Astrocyte (in vitro differentiated cells and primary cell): Measurements from ENCODE around the gene NECTIN4. TPM values are rescaled to one million over a fixed set of nuclear protein-coding genes. Genes with fewer than 3 reads are reported as not detected.
"Not testable (repeated sequence)": the region's sequence is repeated elsewhere in the genome, so short reads cannot be mapped to it uniquely, and the experiment has no call there.

Source experiments
- DNase-seq: peaks from one replicate; pipeline ENCODE4 v3.0.0-alpha.2; 2010; ENCODE audit warnings: low read depth
- FAIRE-seq: peaks from 2 replicates; lab custom pipeline; 2011; peaks lifted over from hg19 to GRCh38; lab: Jason Lieb, UNC
- H2AFZ ChIP-seq: 2 replicates; pipeline ENCODE4 v1.6.0; 2012; ENCODE audit warnings: low read depth, low read length, inconsistent platforms
- H3K27ac ChIP-seq: 2 replicates; pipeline ENCODE4 v1.5.1; 2011; ENCODE audit warnings: low read depth, low read length, inconsistent platforms
- H3K27me3 ChIP-seq: 2 replicates; pipeline ENCODE4 v1.6.0; 2011; ENCODE audit warnings: low read length, inconsistent platforms; ENCODE audit not compliant: insufficient read depth
- H3K36me3 ChIP-seq: 2 replicates; pipeline ENCODE4 v1.5.1; 2011; ENCODE audit warnings: low read length, inconsistent platforms; ENCODE audit not compliant: insufficient read depth
- H3K4me1 ChIP-seq: 2 replicates; pipeline ENCODE4 v1.5.1; 2011; ENCODE audit warnings: low read length, inconsistent platforms; ENCODE audit not compliant: insufficient read depth
- H3K4me2 ChIP-seq: 2 replicates; pipeline ENCODE4 v1.6.0; 2012; ENCODE audit warnings: low read length, inconsistent platforms
- H3K4me3 ChIP-seq: 2 replicates; pipeline ENCODE4 v1.5.1; 2011; ENCODE audit warnings: low read depth, mild to moderate bottlenecking, low read length, inconsistent platforms; ENCODE audit not compliant: insufficient read depth
- H3K79me2 ChIP-seq: 2 replicates; pipeline ENCODE4 v1.6.0; 2012; ENCODE audit warnings: mild to moderate bottlenecking, low read length, inconsistent platforms; ENCODE audit not compliant: insufficient read depth
- H3K9ac ChIP-seq: 2 replicates; pipeline ENCODE4 v1.6.0; 2012; ENCODE audit warnings: mild to moderate bottlenecking, low read length, inconsistent platforms
- H3K9me3 ChIP-seq: 2 replicates; pipeline ENCODE4 v1.5.1; 2012; ENCODE audit warnings: low read depth, mild to moderate bottlenecking, low read length, inconsistent platforms; ENCODE audit not compliant: insufficient read depth
- H4K20me1 ChIP-seq: 2 replicates; pipeline ENCODE4 v1.6.0; 2012; ENCODE audit warnings: low read length, inconsistent platforms; ENCODE audit not compliant: insufficient read depth
- H3K27ac Mint-ChIP-seq: one replicate; pipeline ENCODE4 v1.8.0; 2021; ENCODE audit warnings: mild to moderate bottlenecking, mixed read lengths; ENCODE audit not compliant: unreplicated experiment
- H3K27me3 Mint-ChIP-seq: one replicate; pipeline ENCODE4 v1.8.0; 2021; ENCODE audit warnings: low read depth, mixed read lengths; ENCODE audit not compliant: unreplicated experiment
- H3K36me3 Mint-ChIP-seq: one replicate; pipeline ENCODE4 v1.8.0; 2021; ENCODE audit warnings: low read depth, mixed read lengths; ENCODE audit not compliant: unreplicated experiment
- H3K4me1 Mint-ChIP-seq: one replicate; pipeline ENCODE4 v1.8.0; 2021; ENCODE audit warnings: low read depth, mixed read lengths; ENCODE audit not compliant: unreplicated experiment
- H3K4me3 Mint-ChIP-seq: one replicate; pipeline ENCODE4 v1.8.0; 2021; ENCODE audit warnings: mild to moderate bottlenecking, moderate library complexity, mixed read lengths; ENCODE audit not compliant: unreplicated experiment
- H3K9me3 Mint-ChIP-seq: one replicate; pipeline ENCODE4 v1.8.0; 2021; ENCODE audit warnings: mild to moderate bottlenecking, mixed read lengths; ENCODE audit not compliant: unreplicated experiment
- CTCF ChIP-seq: IDR thresholded peaks from 2 replicates; pipeline ENCODE4 v1.5.1; 2011; ENCODE audit warnings: low read depth, mild to moderate bottlenecking, inconsistent platforms, low read length, moderate library complexity; ENCODE audit not compliant: insufficient read depth
- EZH2 ChIP-seq: IDR thresholded peaks from 2 replicates; pipeline ENCODE4 v1.6.1; 2012; ENCODE audit warnings: mild to moderate bottlenecking, low read length, inconsistent platforms; ENCODE audit not compliant: insufficient read depth
- total RNA-seq: library from RNA; stranded (reverse); gene quantifications from 2 replicates; pipeline ENCODE4 v1.2.1, GENCODE V29; 2021

The NECTIN4 gene
- total RNA-seq, 1 donor from 2014 or later: 1.9 TPM

GRCh38 chr1:161068306-161069234, 20.8 kb downstream of the NECTIN4 start:
- Histone ChIP-seq H4K20me1 (no peaks in the 10 kb centered on the region), H3K4me2 (no peak overlapping the region), H3K4me3 (no peak overlapping the region), H3K27ac (no peak overlapping the region), H3K4me1 (no peaks in the 10 kb centered on the region), H2AFZ (no peak overlapping the region), H3K27me3 (no peaks in the 10 kb centered on the region), H3K36me3 (no peaks in the 10 kb centered on the region), H3K79me2 (no peaks in the 10 kb centered on the region), H3K9ac (no peak overlapping the region), H3K9me3 (no peaks in the 10 kb centered on the region)
- H3K27me3 Mint-ChIP-seq: peaks cover 17% of the 10 kb centered on the region
- H3K4me1 Mint-ChIP-seq: peaks cover 13% of the 10 kb centered on the region
- H3K36me3 Mint-ChIP-seq: peaks cover 6% of the 10 kb centered on the region
- H3K9me3 Mint-ChIP-seq: no peaks in the 10 kb centered on the region
- no peak overlapping the region for H3K4me3 Mint-ChIP-seq
- no peak for DNase-seq
- no peak overlapping the region for H3K27ac Mint-ChIP-seq
- TF ChIP-seq EZH2 (no peak), CTCF (no peak)
- FAIRE-seq: no peak

- H3K27ac Mint-ChIP-seq: no peak overlapping the region
- Histone ChIP-seq H3K27ac (no peak overlapping the region), H3K9ac (no peak overlapping the region), H3K79me2 (no peaks in the 10 kb centered on the region), H4K20me1 (no peaks in the 10 kb centered on the region), H3K4me3 (no peak overlapping the region), H3K36me3 (no peaks in the 10 kb centered on the region), H3K27me3 (no peaks in the 10 kb centered on the region), H3K4me2 (no peak overlapping the region), H3K9me3 (no peaks in the 10 kb centered on the region), H2AFZ (no peak overlapping the region), H3K4me1 (no peaks in the 10 kb centered on the region)
- H3K27me3 Mint-ChIP-seq: peaks cover 18% of the 10 kb centered on the region
- FAIRE-seq (no peak), DNase-seq (no peak)
- no peaks in the 10 kb centered on the region for H3K9me3 Mint-ChIP-seq
- no peak overlapping the region for H3K4me3 Mint-ChIP-seq
- TF ChIP-seq EZH2: no peak
- TF ChIP-seq CTCF: no peak
- peaks cover 4% of the 10 kb centered on the region for H3K36me3 Mint-ChIP-seq
- peaks cover 6% of the 10 kb centered on the region for H3K4me1 Mint-ChIP-seq
These were observed 22.7 kb downstream of the NECTIN4 start for GRCh38 chr1:161066694-161067093.

- not testable (repeated sequence) for H3K9me3 Mint-ChIP-seq, H3K79me2 ChIP-seq, H2AFZ ChIP-seq, DNase-seq, H3K36me3 Mint-ChIP-seq, H3K4me3 ChIP-seq, H3K4me1 Mint-ChIP-seq, H3K27ac Mint-ChIP-seq, H3K27ac ChIP-seq, H3K9ac ChIP-seq, H3K4me1 ChIP-seq, H3K36me3 ChIP-seq, FAIRE-seq, H3K4me2 ChIP-seq, H3K27me3 ChIP-seq, H3K9me3 ChIP-seq, H4K20me1 ChIP-seq, H3K4me3 Mint-ChIP-seq
- peaks cover 18% of the 10 kb centered on the region for H3K27me3 Mint-ChIP-seq
These were observed 23.7 kb downstream of the NECTIN4 start for GRCh38 chr1:161065681-161066080.

- DNase-seq, FAIRE-seq, H3K4me3 Mint-ChIP-seq: not testable (repeated sequence)
These were observed 25.4 kb downstream of the NECTIN4 start for GRCh38 chr1:161063936-161064335.

More at GRCh38 chr1:161063936-161064335, 25.4 kb downstream of the NECTIN4 start:
- not testable (repeated sequence) for H3K9me3 Mint-ChIP-seq, H3K27ac Mint-ChIP-seq, H3K27me3 ChIP-seq, H3K9me3 ChIP-seq, H3K4me2 ChIP-seq, H3K79me2 ChIP-seq, H3K27ac ChIP-seq, H3K4me3 ChIP-seq, H3K36me3 Mint-ChIP-seq, H3K4me1 ChIP-seq, H4K20me1 ChIP-seq, H3K9ac ChIP-seq, H2AFZ ChIP-seq, H3K4me1 Mint-ChIP-seq, H3K36me3 ChIP-seq
- peaks cover 18% of the 10 kb centered on the region for H3K27me3 Mint-ChIP-seq
